HepG2 (cell line): ENCODE measurements around the gene ATG7. TPM values are rescaled to one million over a fixed set of nuclear protein-coding genes. Genes with fewer than 3 reads are reported as not detected.
A peak's percentile ranks its signal among the peaks of the same experiment; 100 is the strongest.

Experiments
- ETV5 ChIP-seq: IDR thresholded peaks from 2 replicates; pipeline ENCODE4 v1.6.1; 2018; ENCODE audit warnings: missing biosample characterization, missing genetic modification reagents, inconsistent platforms, borderline replicate concordance
- KDM5B ChIP-seq: sonication (generic); formaldehyde crosslinking; IDR thresholded peaks from 2 replicates; pipeline ENCODE4 v1.4.0; 2020; ENCODE audit warnings: missing genetic modification reagents, mild to moderate bottlenecking, borderline replicate concordance
- MAFF ChIP-seq: IDR thresholded peaks from 2 replicates; pipeline ENCODE4 v1.6.1; 2011; ENCODE audit warnings: low read depth, low read length, improper control_type of control experiment
- MXD4 ChIP-seq: IDR thresholded peaks from 2 replicates; pipeline ENCODE4 v1.6.1; 2016; ENCODE audit warnings: mild to moderate bottlenecking, missing biosample characterization, missing genetic modification reagents
- NR2F6 ChIP-seq, 2 experiments: IDR thresholded peaks; 2 replicates each; pipeline ENCODE4 v1.6.1; 2016; ENCODE audit warnings: antibody characterized with exemption in 1 of 2, mild to moderate bottlenecking in 1 of 2
- SP5 ChIP-seq: IDR thresholded peaks from 2 replicates; pipeline ENCODE4 v1.6.1; 2016; ENCODE audit warnings: low read depth, borderline replicate concordance
- YY1 ChIP-seq: IDR thresholded peaks from 2 replicates; pipeline ENCODE4 v1.6.1; 2011; ENCODE audit warnings: low read length, low read depth, moderate library complexity, mild to moderate bottlenecking; ENCODE audit not compliant: insufficient read depth, insufficient replicate concordance
- ZNF33B ChIP-seq: sonication (generic); formaldehyde crosslinking; IDR thresholded peaks from 2 replicates; pipeline ENCODE4 v1.5.1; 2020; ENCODE audit warnings: mild to moderate bottlenecking, missing genetic modification reagents
- polyA plus RNA-seq, 8 experiments: library from polyadenylated mRNA; depleted of rRNA in 3 of 8; stranded (reverse) in 7 of 8; unstranded in 1 of 8; fragments of >200 nt; fragmentation: Illumina TruSeq in 4 of 8; extraction: Trizol in 4 of 8; gene quantifications; 2 replicates each; pipeline versions ENCODE4 v1.2.1 to v1.2.3, GENCODE V29; 2011 to 2016; ENCODE audit warnings: low read depth in 4 of 8, missing spikeins in 1 of 8, mixed read lengths in 1 of 8; ENCODE audit not compliant: insufficient read depth in 1 of 8
- total RNA-seq, 5 experiments: library from RNA; depleted of rRNA; stranded (reverse); fragments of >200 nt; fragmentation: Illumina TruSeq; extraction: Trizol; gene quantifications; 2 replicates each; pipeline ENCODE4 v1.2.3, GENCODE V29; 2016; ENCODE audit warnings: low read depth in 1 of 5
- TF ChIP-seq, protein P1 (sequence below): sonication (generic); formaldehyde crosslinking; IDR thresholded peaks from 2 replicates; pipeline ENCODE4 v1.8.0; 2022; ENCODE audit warnings: low read depth, missing genetic modification reagents
- TF ChIP-seq, protein P2 (sequence below): IDR thresholded peaks from 2 replicates; pipeline ENCODE4 v1.6.1; 2012; ENCODE audit warnings: low read length, improper control_type of control experiment
- TF ChIP-seq, protein P3 (sequence below): sonication (generic); formaldehyde crosslinking; IDR thresholded peaks from 2 replicates; pipeline ENCODE4 v1.4.0; 2020; ENCODE audit warnings: missing genetic modification reagents; ENCODE audit errors: not compliant biosample characterization
- TF ChIP-seq, protein P4 (sequence below): sonication (generic); formaldehyde crosslinking; IDR thresholded peaks from 2 replicates; pipeline ENCODE4 v1.9.0; 2021; ENCODE audit warnings: missing genetic modification reagents, mild to moderate bottlenecking, borderline replicate concordance
- TF ChIP-seq, protein P5 (sequence below): IDR thresholded peaks from 2 replicates; pipeline ENCODE4 v1.4.0; 2020; ENCODE audit warnings: mild to moderate bottlenecking, missing genetic modification reagents
- TF ChIP-seq, protein P6 (sequence below): sonication (generic); formaldehyde crosslinking; IDR thresholded peaks from 2 replicates; pipeline ENCODE4 v1.9.0; 2022; ENCODE audit warnings: missing genetic modification reagents, mild to moderate bottlenecking, borderline replicate concordance

ATG7 gene
- total and polyA plus RNA-seq, 2 of the 13 experiments (the other 11 are each of a cell fraction or from before 2014, with no cell fraction given) = 7.8 to 22.1 TPM

DNA sequence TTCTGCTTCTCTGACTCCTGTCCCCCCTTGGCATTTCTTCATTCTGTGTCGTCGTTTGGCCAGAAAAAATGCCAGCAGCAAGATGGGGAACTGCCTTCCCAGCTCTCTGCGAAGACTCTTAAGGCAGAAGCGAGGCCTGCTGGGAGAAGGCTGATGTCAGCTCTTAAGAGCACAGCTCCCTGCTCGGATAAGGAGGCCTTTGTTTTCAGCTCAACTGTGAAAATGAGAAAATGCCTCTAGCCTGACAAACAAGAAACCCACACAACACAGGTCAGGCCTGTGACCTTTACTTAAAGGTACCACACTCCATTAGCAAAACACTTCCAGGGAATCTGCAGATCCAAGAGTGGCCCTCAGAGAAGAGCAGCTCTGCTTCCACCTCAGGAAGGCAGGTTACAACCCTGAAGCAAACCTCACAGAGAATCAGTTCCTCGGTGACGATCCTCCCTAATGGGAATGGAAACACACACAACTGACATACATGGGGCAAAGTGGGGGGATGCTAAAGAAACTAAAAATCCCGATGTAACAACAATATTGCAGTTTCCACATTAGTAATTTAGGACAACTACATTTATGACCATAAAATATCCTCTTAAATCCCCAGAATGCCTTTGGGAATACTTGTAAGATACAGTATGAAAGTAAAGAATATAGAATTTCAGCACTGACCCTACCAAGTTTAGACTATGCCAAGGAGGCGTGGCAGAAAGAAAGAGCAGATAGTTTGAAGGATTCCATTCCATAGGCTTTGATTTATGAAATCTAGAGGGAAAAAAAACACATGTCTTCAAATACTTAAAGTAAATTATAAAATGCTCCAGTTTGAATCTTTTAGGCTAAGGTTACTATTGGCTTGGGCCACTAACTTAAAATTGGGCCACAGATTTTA, 319.4 kb downstream of the ATG7 start (continued):
- TF ChIP-seq, protein P1, sequence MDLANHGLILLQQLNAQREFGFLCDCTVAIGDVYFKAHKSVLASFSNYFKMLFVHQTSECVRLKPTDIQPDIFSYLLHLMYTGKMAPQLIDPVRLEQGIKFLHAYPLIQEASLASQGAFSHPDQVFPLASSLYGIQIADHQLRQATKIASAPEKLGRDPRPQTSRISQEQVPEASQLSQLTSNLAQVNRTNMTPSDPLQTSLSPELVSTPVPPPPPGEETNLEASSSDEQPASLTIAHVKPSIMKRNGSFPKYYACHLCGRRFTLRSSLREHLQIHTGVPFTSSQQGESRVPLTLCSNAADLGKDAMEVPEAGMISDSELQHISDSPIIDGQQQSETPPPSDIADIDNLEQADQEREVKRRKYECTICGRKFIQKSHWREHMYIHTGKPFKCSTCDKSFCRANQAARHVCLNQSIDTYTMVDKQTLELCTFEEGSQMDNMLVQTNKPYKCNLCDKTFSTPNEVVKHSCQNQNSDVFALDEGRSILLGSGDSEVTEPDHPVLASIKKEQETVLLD (CRISPR knock-in tag) = no peak
- TF ChIP-seq, protein P2, sequence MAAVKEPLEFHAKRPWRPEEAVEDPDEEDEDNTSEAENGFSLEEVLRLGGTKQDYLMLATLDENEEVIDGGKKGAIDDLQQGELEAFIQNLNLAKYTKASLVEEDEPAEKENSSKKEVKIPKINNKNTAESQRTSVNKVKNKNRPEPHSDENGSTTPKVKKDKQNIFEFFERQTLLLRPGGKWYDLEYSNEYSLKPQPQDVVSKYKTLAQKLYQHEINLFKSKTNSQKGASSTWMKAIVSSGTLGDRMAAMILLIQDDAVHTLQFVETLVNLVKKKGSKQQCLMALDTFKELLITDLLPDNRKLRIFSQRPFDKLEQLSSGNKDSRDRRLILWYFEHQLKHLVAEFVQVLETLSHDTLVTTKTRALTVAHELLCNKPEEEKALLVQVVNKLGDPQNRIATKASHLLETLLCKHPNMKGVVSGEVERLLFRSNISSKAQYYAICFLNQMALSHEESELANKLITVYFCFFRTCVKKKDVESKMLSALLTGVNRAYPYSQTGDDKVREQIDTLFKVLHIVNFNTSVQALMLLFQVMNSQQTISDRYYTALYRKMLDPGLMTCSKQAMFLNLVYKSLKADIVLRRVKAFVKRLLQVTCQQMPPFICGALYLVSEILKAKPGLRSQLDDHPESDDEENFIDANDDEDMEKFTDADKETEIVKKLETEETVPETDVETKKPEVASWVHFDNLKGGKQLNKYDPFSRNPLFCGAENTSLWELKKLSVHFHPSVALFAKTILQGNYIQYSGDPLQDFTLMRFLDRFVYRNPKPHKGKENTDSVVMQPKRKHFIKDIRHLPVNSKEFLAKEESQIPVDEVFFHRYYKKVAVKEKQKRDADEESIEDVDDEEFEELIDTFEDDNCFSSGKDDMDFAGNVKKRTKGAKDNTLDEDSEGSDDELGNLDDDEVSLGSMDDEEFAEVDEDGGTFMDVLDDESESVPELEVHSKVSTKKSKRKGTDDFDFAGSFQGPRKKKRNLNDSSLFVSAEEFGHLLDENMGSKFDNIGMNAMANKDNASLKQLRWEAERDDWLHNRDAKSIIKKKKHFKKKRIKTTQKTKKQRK = no peak
- TF ChIP-seq, protein P3, sequence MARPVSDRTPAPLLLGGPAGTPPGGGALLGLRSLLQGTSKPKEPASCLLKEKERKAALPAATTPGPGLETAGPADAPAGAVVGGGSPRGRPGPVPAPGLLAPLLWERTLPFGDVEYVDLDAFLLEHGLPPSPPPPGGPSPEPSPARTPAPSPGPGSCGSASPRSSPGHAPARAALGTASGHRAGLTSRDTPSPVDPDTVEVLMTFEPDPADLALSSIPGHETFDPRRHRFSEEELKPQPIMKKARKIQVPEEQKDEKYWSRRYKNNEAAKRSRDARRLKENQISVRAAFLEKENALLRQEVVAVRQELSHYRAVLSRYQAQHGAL = no peak
- TF ChIP-seq NR2F6 (IDR thresholded peaks at IDR 0.05) = peak; percentile 94
- peak; percentile 90 for TF ChIP-seq NR2F6 (CRISPR knock-in tag; IDR thresholded peaks at IDR 0.05)
- no peak for TF ChIP-seq MAFF
- no peak for TF ChIP-seq MXD4 (CRISPR knock-in tag)
- TF ChIP-seq ZNF33B = no peak
- TF ChIP-seq KDM5B = no peak
- 0 out of 2 replicates have a peak, but pooled peaks have one; percentile 28 for TF ChIP-seq ETV5 (CRISPR knock-in tag)
- TF ChIP-seq, protein P4, sequence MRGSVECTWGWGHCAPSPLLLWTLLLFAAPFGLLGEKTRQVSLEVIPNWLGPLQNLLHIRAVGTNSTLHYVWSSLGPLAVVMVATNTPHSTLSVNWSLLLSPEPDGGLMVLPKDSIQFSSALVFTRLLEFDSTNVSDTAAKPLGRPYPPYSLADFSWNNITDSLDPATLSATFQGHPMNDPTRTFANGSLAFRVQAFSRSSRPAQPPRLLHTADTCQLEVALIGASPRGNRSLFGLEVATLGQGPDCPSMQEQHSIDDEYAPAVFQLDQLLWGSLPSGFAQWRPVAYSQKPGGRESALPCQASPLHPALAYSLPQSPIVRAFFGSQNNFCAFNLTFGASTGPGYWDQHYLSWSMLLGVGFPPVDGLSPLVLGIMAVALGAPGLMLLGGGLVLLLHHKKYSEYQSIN (CRISPR knock-in tag) = no peak
- TF ChIP-seq, protein P5, sequence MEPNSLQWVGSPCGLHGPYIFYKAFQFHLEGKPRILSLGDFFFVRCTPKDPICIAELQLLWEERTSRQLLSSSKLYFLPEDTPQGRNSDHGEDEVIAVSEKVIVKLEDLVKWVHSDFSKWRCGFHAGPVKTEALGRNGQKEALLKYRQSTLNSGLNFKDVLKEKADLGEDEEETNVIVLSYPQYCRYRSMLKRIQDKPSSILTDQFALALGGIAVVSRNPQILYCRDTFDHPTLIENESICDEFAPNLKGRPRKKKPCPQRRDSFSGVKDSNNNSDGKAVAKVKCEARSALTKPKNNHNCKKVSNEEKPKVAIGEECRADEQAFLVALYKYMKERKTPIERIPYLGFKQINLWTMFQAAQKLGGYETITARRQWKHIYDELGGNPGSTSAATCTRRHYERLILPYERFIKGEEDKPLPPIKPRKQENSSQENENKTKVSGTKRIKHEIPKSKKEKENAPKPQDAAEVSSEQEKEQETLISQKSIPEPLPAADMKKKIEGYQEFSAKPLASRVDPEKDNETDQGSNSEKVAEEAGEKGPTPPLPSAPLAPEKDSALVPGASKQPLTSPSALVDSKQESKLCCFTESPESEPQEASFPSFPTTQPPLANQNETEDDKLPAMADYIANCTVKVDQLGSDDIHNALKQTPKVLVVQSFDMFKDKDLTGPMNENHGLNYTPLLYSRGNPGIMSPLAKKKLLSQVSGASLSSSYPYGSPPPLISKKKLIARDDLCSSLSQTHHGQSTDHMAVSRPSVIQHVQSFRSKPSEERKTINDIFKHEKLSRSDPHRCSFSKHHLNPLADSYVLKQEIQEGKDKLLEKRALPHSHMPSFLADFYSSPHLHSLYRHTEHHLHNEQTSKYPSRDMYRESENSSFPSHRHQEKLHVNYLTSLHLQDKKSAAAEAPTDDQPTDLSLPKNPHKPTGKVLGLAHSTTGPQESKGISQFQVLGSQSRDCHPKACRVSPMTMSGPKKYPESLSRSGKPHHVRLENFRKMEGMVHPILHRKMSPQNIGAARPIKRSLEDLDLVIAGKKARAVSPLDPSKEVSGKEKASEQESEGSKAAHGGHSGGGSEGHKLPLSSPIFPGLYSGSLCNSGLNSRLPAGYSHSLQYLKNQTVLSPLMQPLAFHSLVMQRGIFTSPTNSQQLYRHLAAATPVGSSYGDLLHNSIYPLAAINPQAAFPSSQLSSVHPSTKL (CRISPR knock-in tag) = peak; percentile 51; the same call in 1 of the 2 replicates
- no peak for TF ChIP-seq YY1
- no peak for TF ChIP-seq SP5 (CRISPR knock-in tag)
- TF ChIP-seq, protein P6, sequence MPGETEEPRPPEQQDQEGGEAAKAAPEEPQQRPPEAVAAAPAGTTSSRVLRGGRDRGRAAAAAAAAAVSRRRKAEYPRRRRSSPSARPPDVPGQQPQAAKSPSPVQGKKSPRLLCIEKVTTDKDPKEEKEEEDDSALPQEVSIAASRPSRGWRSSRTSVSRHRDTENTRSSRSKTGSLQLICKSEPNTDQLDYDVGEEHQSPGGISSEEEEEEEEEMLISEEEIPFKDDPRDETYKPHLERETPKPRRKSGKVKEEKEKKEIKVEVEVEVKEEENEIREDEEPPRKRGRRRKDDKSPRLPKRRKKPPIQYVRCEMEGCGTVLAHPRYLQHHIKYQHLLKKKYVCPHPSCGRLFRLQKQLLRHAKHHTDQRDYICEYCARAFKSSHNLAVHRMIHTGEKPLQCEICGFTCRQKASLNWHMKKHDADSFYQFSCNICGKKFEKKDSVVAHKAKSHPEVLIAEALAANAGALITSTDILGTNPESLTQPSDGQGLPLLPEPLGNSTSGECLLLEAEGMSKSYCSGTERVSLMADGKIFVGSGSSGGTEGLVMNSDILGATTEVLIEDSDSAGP = peak; percentile 95
